Endothelial cell of umbilical vein (primary cell): ENCODE data around the gene GABBR2. TPM values are rescaled to one million over a fixed set of nuclear protein-coding genes. Genes with fewer than 3 reads are reported as not detected.
A peak's percentile ranks its signal among the peaks of the same experiment; 100 is the strongest.

Experiments used
- BruUV-seq: library from RNA; stranded (reverse); fragments of 400-500 nt; replicated peaks from 2 replicates; lab custom pipeline; 2021; lab: Mats Ljungman, UMichigan
- CTCF ChIA-PET: fragments of 300-600, 350-600 bp; sonication (Branson Sonifier 250); formaldehyde crosslinking; loops from one replicate; lab custom pipeline; 2021; ENCODE audit warnings: antibody characterized with exemption, inconsistent platforms; lab: Charles Lee
- POLR2A ChIA-PET: fragments of 300-600, 350-600 bp; sonication (Branson Sonifier 250); formaldehyde crosslinking; loops from one replicate; lab custom pipeline; 2021; ENCODE audit warnings: antibody characterized with exemption, inconsistent platforms; lab: Charles Lee
- DNase-seq: peaks from one replicate; pipeline ENCODE4 v3.0.0-alpha.2; 2011; ENCODE audit warnings: low read depth, low spot score
- FAIRE-seq: peaks from 2 replicates; lab custom pipeline; 2011; peaks lifted over from hg19 to GRCh38; lab: Jason Lieb, UNC
- H2AFZ ChIP-seq: 2 replicates; pipeline ENCODE4 v1.6.0; 2012; ENCODE audit warnings: low read depth, low read length, control low read depth, inconsistent platforms
- H3K27ac ChIP-seq: 2 replicates; pipeline ENCODE4 v1.5.1; 2011; ENCODE audit warnings: low read depth, mild to moderate bottlenecking, control low read depth, low read length, moderate library complexity; ENCODE audit not compliant: insufficient read depth
- H3K27me3 ChIP-seq, 2 experiments: 2 replicates each; pipeline versions ENCODE4 v1.6.0 to v1.6.1; 2011; ENCODE audit warnings: low read length in 2 of 2, mixed read lengths in 1 of 2; ENCODE audit not compliant: control insufficient read depth in 2 of 2, insufficient read depth in 2 of 2
- H3K36me3 ChIP-seq, 2 experiments: 2 replicates in 1 of 2; 3 replicates in 1 of 2; pipeline ENCODE4 v1.5.1; 2011; ENCODE audit warnings: low read length in 2 of 2, mild to moderate bottlenecking in 1 of 2, moderate library complexity in 1 of 2; ENCODE audit not compliant: control insufficient read depth in 2 of 2, insufficient read depth in 2 of 2; ENCODE audit errors: extremely low read depth in 1 of 2
- H3K4me1 ChIP-seq: 3 replicates; pipeline ENCODE4 v1.5.1; 2011; ENCODE audit warnings: mild to moderate bottlenecking, low read length; ENCODE audit not compliant: control insufficient read depth, insufficient read depth; ENCODE audit errors: extremely low read depth
- H3K4me2 ChIP-seq: 2 replicates; pipeline ENCODE4 v1.6.1; 2011; ENCODE audit warnings: low read length, control low read depth, mixed read lengths; ENCODE audit not compliant: insufficient read depth
- H3K4me3 ChIP-seq, 3 experiments: fragments of 200-600 bp in 1 of 3; sonication (generic), shearing (Covaris generic) in 1 of 3; replicated peaks in 1 of 3; 2 replicates each; pipeline ENCODE4 v1.5.1; 2011 to 2016; ENCODE audit warnings: control low read depth in 3 of 3, low read length in 3 of 3, mild to moderate bottlenecking in 2 of 3, inconsistent platforms in 1 of 3, low read depth in 1 of 3, moderate library complexity in 1 of 3; ENCODE audit not compliant: insufficient read depth in 1 of 3
- H3K79me2 ChIP-seq: 2 replicates; pipeline ENCODE4 v1.6.0; 2012; ENCODE audit warnings: low read length, inconsistent platforms; ENCODE audit not compliant: control insufficient read depth, insufficient read depth
- H3K9ac ChIP-seq: replicated peaks from 2 replicates; pipeline ENCODE3; 2011; ENCODE audit warnings: low read length, control low read depth; ENCODE audit not compliant: insufficient read depth; ENCODE audit errors: extremely low read depth
- H3K9me1 ChIP-seq: replicated peaks from 3 replicates; pipeline ENCODE4 v1.6.0; 2011; ENCODE audit warnings: mild to moderate bottlenecking, low read length; ENCODE audit not compliant: control insufficient read depth, insufficient read depth; ENCODE audit errors: extremely low read depth
- H3K9me3 ChIP-seq: replicated peaks from 2 replicates; pipeline ENCODE4 v1.5.1; 2012; ENCODE audit warnings: low read length, inconsistent platforms; ENCODE audit not compliant: control insufficient read depth, insufficient read depth
- H4K20me1 ChIP-seq: replicated peaks from 2 replicates; pipeline ENCODE3; 2011; ENCODE audit warnings: mild to moderate bottlenecking, low read length; ENCODE audit not compliant: control insufficient read depth, insufficient read depth; ENCODE audit errors: extremely low read depth
- EZH2 ChIP-seq: IDR thresholded peaks from 2 replicates; pipeline ENCODE4 v1.6.1; 2012; ENCODE audit warnings: borderline replicate concordance, low read depth, mild to moderate bottlenecking, moderate library complexity, low read length, inconsistent platforms; ENCODE audit not compliant: severe bottlenecking
- FOS ChIP-seq: IDR thresholded peaks from 2 replicates; pipeline ENCODE4 v1.6.1; 2011; ENCODE audit warnings: mild to moderate bottlenecking, low read length, moderate library complexity, borderline replicate concordance; ENCODE audit not compliant: insufficient read depth
- GATA2 ChIP-seq: IDR thresholded peaks from 2 replicates; pipeline ENCODE4 v1.7.0; 2011; ENCODE audit warnings: low read depth, mild to moderate bottlenecking, moderate library complexity, mixed read lengths, low read length; ENCODE audit not compliant: insufficient read length, insufficient read depth
- JUN ChIP-seq: IDR thresholded peaks from 2 replicates; pipeline ENCODE4 v1.6.1; 2011; ENCODE audit warnings: borderline replicate concordance, low read depth; ENCODE audit not compliant: insufficient read length, insufficient read depth
- MYC ChIP-seq: IDR thresholded peaks from one replicate; pipeline ENCODE4 v1.6.1; 2011; ENCODE audit warnings: mild to moderate bottlenecking, low read depth, low read length
- POLR2A ChIP-seq: IDR thresholded peaks from 2 replicates; pipeline ENCODE4 v1.6.1; 2012; ENCODE audit warnings: low read depth, mild to moderate bottlenecking, control low read depth, low read length
- POLR2AphosphoS5 ChIP-seq: IDR thresholded peaks from 2 replicates; pipeline ENCODE4 v1.6.1; 2012; ENCODE audit warnings: low read depth, mild to moderate bottlenecking, control low read depth, low read length, moderate library complexity; ENCODE audit not compliant: insufficient read depth
- dilution Hi-C: fragments of 300-500 bp; cut with MboI; formaldehyde crosslinking; loops from one replicate; pipeline ENCODE4 v1.15.0; 2019; ENCODE audit warnings: low sequenced_read_pairs; ENCODE audit not compliant: extremely low pct_ligation_motif_present
- intact Hi-C: fragments of 100-400 bp; cut with micrococcal nuclease; formaldehyde crosslinking; loops from one replicate; pipeline ENCODE4 v1.10.0; 2022
- polyA plus RNA-seq, 4 experiments: library from polyadenylated mRNA; depleted of rRNA in 3 of 4; stranded (reverse) in 3 of 4; unstranded in 1 of 4; fragments of >200 nt; gene quantifications; 2 replicates each; pipeline versions ENCODE4 v1.2.1 to v1.2.3, GENCODE V29; 2011 to 2012; ENCODE audit warnings: missing spikeins in 1 of 4
- total RNA-seq: library from RNA; stranded (reverse); gene quantifications from 2 replicates; pipeline ENCODE4 v1.2.3, GENCODE V29; 2021
- TF ChIP-seq, protein P1 (sequence below), 2 donors: IDR thresholded peaks; 1 replicate in 1 of 2; 2 replicates in 1 of 2; pipeline ENCODE4 v1.5.1; 2011; ENCODE audit warnings: low read length in 2 of 2, mild to moderate bottlenecking in 2 of 2, moderate library complexity in 2 of 2, control low read depth in 1 of 2, inconsistent platforms in 1 of 2, low read depth in 1 of 2; ENCODE audit not compliant: insufficient read depth in 1 of 2; ENCODE audit errors: extremely low read depth in 1 of 2
- TF ChIP-seq, protein P2 (sequence below): IDR thresholded peaks from 2 replicates; pipeline ENCODE4 v1.6.1; 2011; ENCODE audit not compliant: insufficient read depth, insufficient read length

The GABBR2 gene
- total and polyA plus RNA-seq, 2 donors (not counting 3 experiments of a cell fraction or from before 2014, with no cell fraction given) = 1.1 to 9.2 TPM

DNA sequence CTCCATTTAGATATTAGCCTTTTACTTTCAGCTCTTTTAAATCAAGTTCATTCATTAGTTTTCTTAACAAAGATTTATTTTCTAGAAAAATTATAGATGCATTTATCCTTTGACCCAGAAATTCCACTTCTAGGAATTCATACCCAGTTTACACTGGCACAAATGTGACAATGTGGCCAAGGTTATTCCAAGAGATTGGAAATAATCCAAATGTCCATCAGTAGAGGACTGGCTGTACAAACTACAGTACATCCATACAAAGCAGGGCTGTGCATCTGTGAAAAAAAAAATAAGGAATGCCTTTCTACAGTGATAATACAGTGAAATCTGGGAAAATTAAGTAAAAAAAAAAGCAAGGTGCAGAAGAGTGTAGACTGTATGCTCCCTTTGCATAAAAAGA is 149.2 kb downstream of the GABBR2 start:
- no peaks in the 10 kb centered on the region for H3K27me3 ChIP-seq
- FAIRE-seq (no peak), DNase-seq (no peak)
- no peak overlapping the region for H3K9ac ChIP-seq
- no TSS peak for BruUV-seq
- ChIA-PET POLR2A (no interaction called here), CTCF (no interaction called here)
- dilution Hi-C loops = no loop called here
- H2AFZ ChIP-seq = no peak overlapping the region
- no peaks in the 10 kb centered on the region for H3K36me3 ChIP-seq
- no peaks in the 10 kb centered on the region for H3K4me1 ChIP-seq
- no peaks in the 10 kb centered on the region for H4K20me1 ChIP-seq
- no peaks in the 10 kb centered on the region for H3K9me3 ChIP-seq
- TF ChIP-seq MYC = no peak
- H3K4me2 ChIP-seq = no peak overlapping the region
- H3K9me1 ChIP-seq = no peaks in the 10 kb centered on the region
- no peaks in the 10 kb centered on the region for H3K79me2 ChIP-seq
- no peak overlapping the region for H3K4me3 ChIP-seq
- H3K27ac ChIP-seq = no peak overlapping the region
- intact Hi-C loops = loop anchor here (2.0 kb wide), 1 partner anchor 79 kb away; no protein-coding TSS in a partner anchor

DNA sequence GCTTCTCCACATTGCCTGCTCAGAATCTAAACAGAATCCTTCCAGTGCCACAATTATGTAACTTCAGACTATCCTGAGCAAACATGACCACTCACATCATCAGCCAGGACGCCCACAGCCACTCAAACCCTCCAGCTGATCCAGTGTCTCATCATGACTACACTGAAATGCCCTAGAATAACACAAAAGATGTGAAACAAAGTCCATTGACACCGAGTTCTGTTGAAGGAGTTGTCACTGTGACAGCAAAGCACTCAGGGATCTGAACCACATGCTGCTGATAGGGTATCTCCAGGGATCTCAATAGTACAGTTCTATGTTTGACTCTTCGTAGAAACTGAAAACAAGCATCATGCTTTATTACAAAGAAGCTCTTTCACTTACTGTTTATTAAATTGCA is 150.2 kb downstream of the GABBR2 start:
- no peaks in the 10 kb centered on the region for H3K9me3 ChIP-seq
- FAIRE-seq = peak; percentile 33
- H3K27ac ChIP-seq = no peak overlapping the region
- H2AFZ ChIP-seq = no peak overlapping the region
- H3K4me1 ChIP-seq = no peaks in the 10 kb centered on the region
- H3K4me2 ChIP-seq = no peak overlapping the region
- CTCF ChIA-PET = no interaction called here
- H4K20me1 ChIP-seq = no peaks in the 10 kb centered on the region
- no peak for DNase-seq
- no peak overlapping the region for H3K9ac ChIP-seq
- POLR2A ChIA-PET = no interaction called here
- H3K9me1 ChIP-seq = no peaks in the 10 kb centered on the region
- no peak overlapping the region for H3K4me3 ChIP-seq
- no TSS peak for BruUV-seq
- TF ChIP-seq MYC = no peak
- TF ChIP-seq GATA2 = no peak
- no peak for TF ChIP-seq FOS
- no peak for TF ChIP-seq EZH2
- TF ChIP-seq JUN = no peak
- TF ChIP-seq POLR2AphosphoS5 = no peak
- TF ChIP-seq, protein P1, sequence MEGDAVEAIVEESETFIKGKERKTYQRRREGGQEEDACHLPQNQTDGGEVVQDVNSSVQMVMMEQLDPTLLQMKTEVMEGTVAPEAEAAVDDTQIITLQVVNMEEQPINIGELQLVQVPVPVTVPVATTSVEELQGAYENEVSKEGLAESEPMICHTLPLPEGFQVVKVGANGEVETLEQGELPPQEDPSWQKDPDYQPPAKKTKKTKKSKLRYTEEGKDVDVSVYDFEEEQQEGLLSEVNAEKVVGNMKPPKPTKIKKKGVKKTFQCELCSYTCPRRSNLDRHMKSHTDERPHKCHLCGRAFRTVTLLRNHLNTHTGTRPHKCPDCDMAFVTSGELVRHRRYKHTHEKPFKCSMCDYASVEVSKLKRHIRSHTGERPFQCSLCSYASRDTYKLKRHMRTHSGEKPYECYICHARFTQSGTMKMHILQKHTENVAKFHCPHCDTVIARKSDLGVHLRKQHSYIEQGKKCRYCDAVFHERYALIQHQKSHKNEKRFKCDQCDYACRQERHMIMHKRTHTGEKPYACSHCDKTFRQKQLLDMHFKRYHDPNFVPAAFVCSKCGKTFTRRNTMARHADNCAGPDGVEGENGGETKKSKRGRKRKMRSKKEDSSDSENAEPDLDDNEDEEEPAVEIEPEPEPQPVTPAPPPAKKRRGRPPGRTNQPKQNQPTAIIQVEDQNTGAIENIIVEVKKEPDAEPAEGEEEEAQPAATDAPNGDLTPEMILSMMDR (IDR thresholded peaks at IDR 0.05; ENCODE audit: extremely low read depth in 1 of 2, insufficient read depth in 1 of 2, low read depth in 1 of 2, low read length in 2 of 2) = no peak
- no peak for TF ChIP-seq POLR2A
- TF ChIP-seq, protein P2, sequence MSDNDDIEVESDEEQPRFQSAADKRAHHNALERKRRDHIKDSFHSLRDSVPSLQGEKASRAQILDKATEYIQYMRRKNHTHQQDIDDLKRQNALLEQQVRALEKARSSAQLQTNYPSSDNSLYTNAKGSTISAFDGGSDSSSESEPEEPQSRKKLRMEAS = no peak
- no peaks in the 10 kb centered on the region for H3K79me2 ChIP-seq
- intact Hi-C loops = loop anchor here (2.0 kb wide), 1 partner anchor 78 kb away; no protein-coding TSS in a partner anchor
- H3K27me3 ChIP-seq = no peaks in the 10 kb centered on the region
- H3K36me3 ChIP-seq = no peaks in the 10 kb centered on the region
- dilution Hi-C loops = no loop called here
